ENCODE results near the gene ZNF385D.

The ZNF385D gene

DNA sequence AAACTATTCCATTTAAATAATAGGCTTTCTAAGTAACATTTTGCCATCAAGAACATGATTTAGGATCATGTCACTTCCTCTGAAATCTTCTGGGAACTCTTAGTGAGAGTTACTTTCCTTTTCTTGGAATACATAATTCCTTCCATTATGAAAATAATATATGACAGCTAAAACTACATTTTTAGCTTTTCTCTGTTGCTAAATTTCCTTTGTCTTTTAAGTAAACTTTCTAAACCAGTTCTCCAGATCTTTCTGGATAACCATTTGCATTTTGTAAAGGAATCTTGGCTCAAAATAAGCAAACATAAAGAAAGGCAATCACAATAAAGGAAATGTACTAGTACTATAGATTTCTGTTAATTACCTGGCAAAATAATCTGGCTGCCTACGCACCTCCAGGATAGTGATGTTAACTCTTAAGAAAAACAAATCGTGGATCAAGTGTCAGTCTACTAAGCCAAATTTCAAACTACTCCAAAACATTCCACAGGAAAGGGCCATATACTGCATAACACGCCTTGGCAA, 165.7 kb downstream of the ZNF385D start:
- DNase-seq = no peak

DNA sequence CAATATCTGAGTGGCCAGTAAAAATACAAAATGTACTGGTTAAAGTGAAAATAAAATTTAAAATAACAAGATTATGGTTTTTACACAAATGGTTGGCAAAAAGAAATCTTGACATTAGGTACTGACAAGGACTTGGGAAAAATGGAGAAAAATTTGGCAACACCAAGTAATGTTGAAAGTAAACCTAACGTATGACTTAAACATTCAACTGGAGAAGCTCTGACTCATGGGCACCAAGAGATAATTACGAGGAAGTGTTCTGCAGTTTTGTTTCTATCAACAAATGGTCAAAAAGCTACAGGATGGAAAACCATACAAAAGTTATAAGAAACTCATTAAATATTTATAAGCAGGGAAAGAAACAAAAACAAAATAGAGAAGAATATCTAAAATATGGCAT, 177.7 kb downstream of the ZNF385D start:
- no peak for DNase-seq

DNA sequence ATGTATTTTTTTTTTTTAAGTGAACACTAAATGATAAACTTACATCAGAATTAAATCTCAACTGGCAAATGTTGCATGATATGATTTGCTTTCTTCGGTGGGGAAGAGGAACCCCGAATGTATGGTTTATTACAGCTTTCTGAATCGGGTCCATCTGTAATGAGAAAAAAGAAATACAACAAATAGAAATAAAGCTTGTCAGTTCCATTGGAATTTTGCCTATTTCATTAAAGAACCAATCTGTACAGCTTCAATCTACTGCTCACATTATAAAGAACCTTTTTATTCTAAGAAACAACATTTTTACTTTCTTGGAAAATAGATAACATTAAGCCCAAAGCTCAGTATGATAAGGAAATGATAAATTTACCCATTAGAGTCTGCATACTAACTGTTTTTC, 186.5 kb downstream of the ZNF385D start:
- no peak for DNase-seq

DNA sequence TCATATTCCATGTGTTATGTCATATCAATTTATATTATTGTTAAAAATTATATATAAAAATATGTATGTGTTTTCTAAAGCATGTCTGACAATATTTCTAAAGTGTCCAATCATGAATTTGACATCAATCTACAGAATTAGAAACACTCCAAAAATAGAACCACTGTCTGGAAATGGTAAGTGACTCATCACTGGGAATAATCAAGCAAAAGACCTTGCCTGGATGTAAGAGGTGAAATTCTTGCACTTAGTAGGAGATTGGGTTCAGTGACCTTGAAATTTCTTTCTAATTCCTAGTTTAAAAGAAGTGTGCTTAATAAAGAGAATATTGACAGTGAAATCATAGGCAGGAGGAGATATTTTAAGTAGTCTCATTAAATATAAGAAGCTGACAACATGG, 188.8 kb downstream of the ZNF385D start:
- no peak for DNase-seq

DNA sequence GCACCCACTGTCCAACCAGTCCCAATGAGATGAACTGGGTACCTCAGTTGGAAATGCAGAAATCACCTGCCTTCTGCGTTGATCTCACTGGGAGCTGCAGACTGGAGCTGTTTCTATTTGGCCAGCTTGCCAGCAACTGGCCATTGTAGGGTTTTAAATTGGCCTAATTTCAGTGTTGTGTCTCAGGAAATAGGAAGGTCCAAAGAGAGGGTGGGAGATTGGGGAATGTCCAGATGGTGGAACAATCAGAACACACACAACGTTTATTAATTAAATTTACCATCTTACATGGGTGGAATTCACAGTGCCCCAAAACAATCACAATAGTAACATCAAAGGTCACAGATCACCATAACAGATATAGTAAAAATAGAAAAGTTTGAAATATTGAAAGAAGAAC, 189.5 kb downstream of the ZNF385D start:
- DNase-seq = no peak

DNA sequence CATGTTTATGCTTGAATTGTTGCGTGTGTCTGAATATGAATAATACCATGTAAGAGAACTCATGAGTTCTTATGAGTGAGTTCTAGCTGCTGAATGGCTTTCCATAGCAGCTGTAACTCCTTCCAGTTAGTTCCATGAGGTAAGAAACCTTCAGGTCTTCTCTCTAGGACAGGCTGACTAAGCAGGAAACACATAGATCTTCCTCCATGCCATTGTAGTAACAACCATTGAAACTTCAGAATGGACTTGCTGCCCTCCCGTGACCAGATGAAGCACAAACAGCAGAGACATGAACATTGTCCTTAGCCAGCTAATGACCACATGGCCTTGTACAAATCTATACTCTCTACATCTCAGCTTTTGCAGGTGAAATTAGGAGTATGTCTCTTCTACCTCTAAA, 200.0 kb downstream of the ZNF385D start:
- no peak for DNase-seq

DNA sequence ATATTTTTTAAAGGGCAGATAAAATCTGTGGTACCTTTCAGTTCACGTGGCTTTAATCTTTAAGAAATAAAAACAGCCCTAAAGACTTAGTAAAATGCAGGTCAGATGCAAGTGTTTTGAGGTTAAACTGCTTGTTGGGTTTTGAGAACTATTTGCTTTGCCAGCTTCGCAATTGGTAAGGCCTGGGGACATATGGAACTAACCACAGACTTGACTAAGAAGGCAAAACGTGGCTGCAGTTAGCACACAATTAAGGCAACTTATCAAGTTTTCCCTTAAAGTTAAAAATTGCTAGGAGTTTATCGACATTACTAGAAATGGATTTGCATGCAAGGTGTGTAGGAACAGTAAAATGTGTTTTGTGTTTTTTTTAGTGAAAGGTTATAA, 206.9 kb downstream of the ZNF385D start:
- no peak for DNase-seq

DNA sequence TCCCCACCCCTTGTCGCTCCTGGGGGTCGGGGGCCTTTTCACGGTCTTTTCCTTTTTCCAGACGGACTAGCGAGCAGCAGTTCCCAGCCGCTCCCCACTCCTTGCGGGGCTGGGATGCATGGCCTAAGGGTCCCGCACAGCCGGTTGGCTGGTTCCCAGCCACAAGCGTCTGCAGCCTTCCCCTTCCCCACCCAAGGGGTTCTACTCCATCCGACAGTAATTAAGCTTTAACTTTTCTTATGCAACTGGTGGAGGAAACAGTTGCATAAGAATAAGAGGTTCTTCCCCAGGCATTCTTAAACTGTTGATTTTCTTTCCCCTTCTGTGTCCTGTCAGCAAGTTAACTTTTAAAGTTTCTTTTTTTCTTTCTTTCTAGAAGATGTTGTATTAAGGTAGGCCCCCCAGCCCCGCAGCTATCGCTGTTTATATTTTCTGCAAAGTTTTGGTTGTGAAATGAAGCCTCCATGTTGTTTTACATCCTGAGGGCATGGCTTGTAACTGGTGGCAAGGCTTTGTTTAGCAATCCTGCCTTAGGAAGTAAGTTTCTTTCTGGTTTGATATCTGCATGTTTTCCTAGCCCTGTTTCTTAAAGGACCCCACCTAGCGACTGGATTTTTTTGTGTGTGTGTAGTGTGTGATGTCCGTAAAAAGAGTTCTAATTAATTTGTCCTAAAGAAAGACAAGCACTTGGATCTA, 207.5 kb downstream of the ZNF385D start:
- no peak for DNase-seq

DNA sequence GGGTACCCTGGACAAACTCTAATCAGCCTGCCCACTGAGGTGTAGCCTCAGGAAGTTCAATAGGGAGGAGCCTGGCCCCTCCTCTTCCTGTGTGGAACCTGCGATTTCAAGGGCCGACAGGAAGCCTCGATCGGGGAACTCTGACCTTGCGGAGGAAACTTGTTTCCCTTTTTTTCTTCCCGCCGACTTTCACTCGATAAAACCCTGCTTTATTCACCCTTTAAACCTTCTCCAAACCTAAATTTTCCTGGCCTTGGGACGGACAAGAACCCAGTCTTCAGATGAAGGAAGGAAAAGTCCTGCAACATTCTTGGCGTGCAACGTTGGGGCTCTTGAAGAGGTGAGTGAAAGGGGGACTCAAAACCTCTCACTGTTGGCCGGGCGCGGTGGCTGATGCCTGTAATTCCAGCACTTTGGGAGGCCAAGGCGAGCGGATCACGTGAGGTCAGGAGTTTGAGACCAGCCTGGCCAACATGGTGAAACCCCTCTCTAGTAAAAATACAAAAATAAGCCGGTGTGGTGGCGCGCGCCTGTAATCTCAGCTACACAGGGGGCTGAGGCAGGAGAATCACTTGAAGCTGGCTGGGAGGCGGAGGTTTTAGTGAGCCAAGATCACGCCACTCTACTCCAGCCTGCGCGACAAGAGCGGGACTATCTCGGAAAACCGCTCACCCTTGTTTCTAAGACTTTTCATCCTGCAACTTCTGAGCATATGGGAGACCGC, 208.2 kb downstream of the ZNF385D start:
- DNase-seq = no peak

DNA sequence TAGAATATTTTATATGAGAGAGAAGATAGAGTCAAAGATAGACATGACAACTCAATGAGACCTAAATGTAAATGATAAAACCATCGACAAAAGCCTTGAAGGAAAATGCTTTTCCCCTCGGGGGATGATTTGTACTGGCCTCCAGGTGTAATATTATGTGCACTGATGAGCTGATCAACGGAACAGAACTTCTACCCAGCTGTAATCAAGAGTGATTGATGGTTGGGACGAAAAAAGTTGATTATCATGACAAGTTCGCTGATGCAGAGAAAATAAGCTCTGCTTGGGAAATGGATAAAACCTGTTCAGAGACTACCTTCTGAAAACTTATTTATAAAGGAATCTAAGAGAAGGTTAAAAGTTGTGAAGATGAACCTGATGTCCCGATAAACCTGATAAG, 210.7 kb downstream of the ZNF385D start:
- DNase-seq = no peak

DNA sequence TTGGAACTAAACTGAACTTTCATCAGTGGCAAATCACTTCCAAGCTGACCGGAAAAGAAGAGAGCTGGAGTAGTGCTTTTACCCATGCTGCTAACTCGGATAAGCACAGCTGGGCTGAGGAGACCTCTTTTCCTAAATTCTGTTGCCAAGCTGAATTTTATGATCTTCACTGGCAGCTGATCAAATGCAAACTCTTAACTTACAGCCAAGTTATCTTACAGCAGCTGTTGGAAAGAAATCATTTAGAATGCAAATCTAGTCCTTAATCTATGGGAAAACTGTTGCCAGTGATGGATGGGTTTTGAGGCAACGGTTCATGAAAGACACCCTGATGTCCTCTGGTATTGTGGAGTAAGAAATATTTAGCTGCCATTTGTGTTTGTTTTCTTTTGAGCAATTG, 216.5 kb downstream of the ZNF385D start:
- no peak for DNase-seq

DNA sequence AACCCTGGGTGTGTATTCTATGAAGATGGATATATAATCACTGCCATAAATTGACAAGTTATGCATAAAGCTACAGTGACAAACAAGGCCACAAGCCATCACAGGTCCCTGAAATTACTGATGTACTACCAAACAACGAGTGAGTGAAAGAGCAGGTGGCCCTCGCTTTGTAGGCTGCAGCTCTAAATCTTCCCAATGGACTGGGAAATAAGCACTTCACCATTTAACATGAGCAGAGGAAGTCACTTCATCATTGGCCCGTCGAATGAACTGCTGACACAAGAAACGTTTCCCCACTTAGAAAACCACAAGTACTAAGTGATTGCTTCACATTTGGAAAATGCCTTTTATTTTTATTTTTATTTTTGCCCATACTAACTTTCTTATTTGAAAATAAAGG, 218.0 kb downstream of the ZNF385D start:
- no peak for DNase-seq

DNA sequence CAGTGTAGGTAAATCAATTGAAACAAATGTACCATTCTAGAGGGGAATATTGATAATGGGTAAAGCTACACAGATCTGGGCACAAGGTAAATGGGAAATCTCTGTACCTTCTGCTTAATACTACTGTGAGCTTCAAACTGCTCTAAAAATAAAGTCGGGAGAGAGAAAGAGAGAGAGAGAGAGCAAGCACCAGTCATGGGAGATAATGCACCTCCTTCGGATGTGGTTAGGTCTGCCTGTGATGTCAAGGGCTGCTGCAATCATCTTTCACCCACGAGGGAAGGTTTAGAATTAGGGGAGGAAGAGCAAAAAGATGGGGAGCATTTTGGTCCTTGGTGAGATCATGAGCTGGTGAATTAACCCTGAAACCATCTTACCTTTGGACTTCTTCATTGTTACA, 219.1 kb downstream of the ZNF385D start:
- DNase-seq = no peak

DNA sequence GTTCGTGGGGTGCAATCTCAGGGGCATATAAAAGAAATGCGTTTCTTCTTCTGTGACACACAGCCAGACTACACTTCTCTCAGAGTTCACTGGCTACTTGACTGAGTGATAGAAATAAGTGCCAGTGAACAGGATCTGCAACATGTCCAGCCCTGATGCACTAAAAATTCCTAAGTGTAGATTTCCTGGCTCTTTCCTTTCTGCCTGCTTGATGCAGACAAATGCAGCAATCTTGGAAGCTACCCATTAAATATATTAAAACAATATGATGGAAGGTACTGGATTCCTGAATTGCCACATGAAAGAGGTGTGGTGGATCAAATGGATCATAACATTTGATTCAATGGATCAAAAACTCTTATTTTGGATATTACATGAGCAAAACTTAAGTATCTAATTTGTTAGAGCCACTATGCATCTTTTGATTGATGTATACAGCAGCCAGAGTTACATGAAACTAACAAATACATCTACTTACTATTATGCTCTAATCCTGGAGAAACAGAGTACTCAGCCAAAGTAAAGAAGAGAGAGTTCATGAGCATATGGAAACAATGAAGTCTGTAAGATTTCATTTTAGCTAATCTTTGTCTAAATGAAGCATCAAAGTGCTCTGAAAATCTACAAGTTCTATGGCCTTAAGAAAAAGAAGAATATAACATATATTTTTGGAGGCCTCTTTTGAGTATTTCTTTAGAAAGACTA, 222.6 kb downstream of the ZNF385D start:
- DNase-seq = no peak

DNA sequence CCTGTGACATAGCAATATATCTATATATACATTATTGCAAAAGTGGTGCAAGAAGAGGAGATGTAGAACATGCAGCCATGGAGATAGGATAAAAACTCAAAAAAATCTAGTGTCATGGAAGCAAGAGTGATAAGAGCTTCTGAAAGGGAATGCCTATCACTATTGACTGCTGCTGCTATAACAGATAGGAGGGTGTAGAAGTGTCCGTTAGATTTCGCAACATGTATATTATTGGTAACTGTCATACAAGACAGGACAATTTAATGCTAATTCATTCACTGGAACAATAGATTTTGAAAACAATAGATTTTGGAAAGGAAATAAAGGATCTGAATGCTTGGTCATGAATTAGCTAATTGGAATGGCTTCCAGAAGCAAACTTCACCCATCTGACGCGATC, 224.5 kb downstream of the ZNF385D start:
- no peak for DNase-seq

DNA sequence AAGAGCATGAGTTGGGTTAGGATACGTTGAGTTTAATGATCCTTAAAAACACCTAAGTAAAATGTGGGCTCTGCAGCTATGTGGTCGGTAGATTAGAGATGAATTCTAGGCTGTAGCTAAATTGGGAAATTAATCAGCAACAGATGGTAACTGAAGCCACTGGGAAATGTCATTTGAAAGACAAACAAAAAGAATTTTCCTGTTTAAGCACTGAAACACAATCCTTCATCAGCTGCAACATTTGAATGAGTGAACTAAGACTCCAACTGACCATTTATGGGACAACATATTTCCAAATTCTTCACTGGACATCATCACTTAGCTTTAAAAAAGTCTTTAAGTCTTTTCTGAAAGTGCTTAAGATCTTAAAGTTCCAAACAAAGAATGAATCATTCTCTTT, 226.9 kb downstream of the ZNF385D start:
- DNase-seq = no peak

DNA sequence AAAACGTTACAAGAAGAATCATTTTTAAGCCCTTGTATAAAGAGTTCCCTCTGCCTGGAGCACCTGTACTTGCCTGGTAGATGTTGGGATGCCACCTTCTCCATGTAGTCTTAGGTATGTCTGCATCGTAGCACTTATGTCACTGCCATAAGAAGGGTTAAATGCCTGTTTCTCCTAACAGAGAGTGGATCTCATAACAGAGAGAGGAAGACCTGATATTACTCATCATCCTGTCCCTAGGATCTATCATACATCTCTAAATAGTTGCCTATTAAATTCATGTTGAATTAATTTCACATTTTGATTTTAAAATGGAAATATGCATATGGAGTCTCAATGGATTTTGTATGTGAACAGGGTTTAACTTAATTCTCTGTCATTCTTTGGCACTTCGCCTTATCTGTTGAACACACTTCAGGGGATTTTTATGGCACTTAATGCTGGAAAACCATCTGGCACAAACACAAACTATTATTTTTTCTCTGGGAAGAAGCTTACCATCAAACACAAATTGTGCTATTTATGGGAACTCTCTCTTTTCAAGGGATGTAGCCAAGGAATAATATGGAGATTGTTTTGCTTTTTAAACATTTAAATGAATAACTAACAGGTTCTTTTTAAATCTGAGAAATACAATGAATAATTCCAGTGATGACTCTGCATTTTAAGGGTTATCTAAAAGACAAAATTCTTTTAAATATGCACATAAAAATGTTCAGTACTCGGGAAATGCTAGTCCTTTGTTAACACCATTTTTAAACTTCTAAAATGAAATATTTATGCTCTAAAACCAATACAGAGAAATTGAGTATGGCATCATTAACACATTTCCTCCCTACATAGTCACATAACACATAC, 230.7 kb downstream of the ZNF385D start:
- DNase-seq = no peak

DNA sequence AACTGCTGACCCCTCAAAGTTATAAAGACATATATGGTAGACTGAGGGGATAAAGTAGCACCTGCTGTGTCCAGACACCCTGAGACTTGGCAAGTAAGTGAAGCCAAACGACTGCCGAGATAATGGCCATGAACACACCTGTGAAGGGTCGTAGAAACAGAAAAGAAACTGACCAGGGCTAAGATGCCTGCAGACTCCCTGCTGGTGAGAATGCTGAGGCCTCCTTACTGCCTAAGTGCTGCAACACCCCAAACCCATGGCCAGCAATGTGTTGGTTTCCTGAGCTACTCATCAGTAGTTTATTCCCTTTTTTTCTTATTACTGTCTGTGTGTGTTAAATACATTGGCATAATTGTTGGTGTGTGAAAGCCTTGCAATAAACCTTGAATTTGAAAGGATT, 233.8 kb downstream of the ZNF385D start:
- DNase-seq = no peak

DNA sequence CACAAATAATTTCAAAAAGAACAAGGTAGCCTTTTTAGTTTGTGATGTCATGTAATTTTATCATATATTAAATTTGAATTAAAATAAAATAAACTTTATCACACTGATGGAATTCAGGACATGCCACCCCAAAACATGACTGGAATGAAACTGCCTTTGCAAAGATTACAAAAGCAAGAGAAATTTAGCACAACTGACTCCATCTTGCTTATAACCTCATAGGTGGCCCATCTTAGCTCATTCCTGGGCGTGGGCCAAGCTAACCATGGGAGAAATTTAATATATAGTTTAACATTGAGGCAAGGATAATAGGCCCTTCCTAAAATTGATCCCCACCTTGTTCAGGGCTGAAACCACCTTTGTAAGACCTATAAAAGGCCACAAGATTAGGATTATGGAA, 235.6 kb downstream of the ZNF385D start:
- DNase-seq = no peak

DNA sequence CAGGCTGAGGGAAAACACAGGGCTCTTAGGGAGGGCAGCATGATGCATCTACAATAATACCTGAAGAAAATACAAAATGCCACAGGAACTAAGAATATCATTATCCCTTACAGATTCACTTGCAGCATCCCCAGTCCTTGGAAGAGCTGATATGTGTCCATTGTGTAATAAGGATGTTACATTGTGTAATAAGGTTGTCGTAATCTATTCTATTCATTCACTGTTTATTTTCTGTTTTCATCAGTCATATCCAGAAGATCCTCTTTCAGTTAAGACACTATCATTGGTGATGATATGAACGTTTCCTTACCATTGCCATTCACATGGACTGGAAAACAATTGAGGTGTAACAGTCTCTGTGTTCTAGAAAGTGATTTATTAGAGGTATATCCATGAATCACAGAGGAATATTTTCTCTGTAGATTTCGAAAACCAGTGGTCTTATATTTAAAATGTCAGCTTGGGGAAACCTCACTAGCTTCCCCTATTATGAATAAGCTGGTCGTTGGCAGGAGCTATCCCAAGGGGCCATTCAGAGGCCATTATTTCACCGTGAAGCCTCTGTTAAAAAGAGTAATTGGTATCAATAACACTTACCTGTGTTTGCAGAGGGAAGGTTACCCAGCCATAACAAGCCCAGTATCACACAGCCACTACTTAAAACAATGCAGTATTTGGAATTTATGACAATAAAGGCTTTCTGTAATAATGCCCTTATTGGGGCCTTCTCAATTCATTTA, 241.1 kb downstream of the ZNF385D start:
- DNase-seq = no peak

DNA sequence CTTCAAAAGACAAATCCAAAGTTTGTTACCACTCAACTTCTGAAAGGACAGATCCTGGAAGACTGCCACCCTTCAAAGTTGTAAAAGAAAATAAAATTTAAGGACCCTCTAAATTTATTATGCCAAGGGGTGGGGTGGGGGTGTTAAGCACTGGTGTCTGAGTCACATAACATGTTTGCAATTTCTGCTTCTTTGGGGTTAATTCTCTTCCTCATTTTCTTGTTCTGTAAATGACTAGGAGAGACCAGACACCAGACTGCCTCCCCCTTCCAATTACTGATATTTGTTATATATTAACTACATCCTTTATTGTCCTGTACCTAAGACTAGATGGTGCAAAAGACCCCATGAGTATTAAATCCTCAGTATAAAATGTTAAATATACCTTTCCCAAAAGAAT, 242.8 kb downstream of the ZNF385D start:
- no peak for DNase-seq

DNA sequence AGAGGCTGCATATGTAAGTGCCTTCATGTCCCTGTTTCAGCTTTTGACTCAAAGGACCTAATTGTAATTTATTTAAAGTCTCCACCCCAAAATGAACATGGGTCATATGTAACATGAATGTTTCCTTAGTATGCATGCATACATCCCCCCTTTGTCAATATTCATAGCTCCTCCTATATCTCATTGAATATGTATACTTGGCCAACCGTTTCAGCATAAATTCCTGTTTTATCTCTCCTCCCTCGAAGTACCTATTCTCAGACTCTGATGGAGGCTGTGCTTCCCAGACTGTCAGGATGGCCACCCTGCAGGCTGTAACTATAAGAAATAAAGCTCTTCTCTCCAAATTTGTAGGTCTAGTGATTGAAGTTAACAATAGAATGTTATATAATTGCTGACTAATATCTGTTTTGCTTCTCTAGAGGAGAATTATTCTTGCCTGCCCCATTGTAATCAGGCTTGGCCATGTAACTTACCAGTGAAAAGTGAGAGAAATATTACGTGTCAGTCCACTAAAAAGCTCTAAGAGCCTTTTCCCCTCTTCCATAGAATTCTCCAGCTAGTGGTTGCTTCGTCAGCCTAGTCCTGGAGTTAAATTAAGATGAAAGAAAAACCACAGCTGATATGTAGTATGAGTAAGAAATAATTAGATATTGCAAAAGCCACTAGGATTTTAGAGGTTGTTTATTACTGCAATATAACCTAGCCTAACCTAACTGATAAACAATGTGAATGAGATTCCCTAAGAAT, 245.1 kb downstream of the ZNF385D start:
- DNase-seq = no peak
